Right atrium auricular region (tissue), 2 donors: ENCODE results near the gene CEACAM1. TPM values are rescaled to one million over a fixed set of nuclear protein-coding genes. Genes with fewer than 3 reads are reported as not detected.
"Not testable (repeated sequence)": the region's sequence is repeated elsewhere in the genome, so short reads cannot be mapped to it uniquely, and the experiment has no call there.

ENCODE experiments used
- DNase-seq: peaks from one replicate; pipeline ENCODE4 v3.0.0-alpha.2; 2019; ENCODE audit warnings: low spot score
- H3K27ac ChIP-seq, 2 donors: fragments of 200-600 bp; sonication (generic); 1 replicate in 1 of 2; 2 replicates in 1 of 2; pipeline ENCODE4 v1.5.1; 2016 to 2019
- H3K27me3 ChIP-seq, 2 donors: fragments of 200-600 bp; sonication (generic); one replicate each; pipeline versions ENCODE4 v1.5.1 to v1.6.0; 2017 to 2019
- H3K36me3 ChIP-seq: fragments of 200-600 bp; sonication (generic); one replicate; pipeline ENCODE4 v1.5.1; 2016
- H3K4me1 ChIP-seq, 2 donors: fragments of 200-600 bp; sonication (generic); one replicate each; pipeline versions ENCODE4 v1.5.1 to v1.6.0; 2017 to 2019
- H3K4me3 ChIP-seq, 2 donors: fragments of 200-600 bp; sonication (generic); 1 replicate in 1 of 2; 2 replicates in 1 of 2; pipeline ENCODE4 v1.5.1; 2017 to 2019; ENCODE audit warnings: mild to moderate bottlenecking in 1 of 2, moderate library complexity in 1 of 2
- H3K9me3 ChIP-seq, 2 donors: fragments of 200-600 bp; sonication (generic); one replicate each; pipeline ENCODE4 v1.5.1; 2019
- total RNA-seq, 2 donors: library from RNA; depleted of rRNA; stranded (reverse); fragments of >200 nt; gene quantifications; one replicate each; pipeline ENCODE4 v1.1.0, GENCODE V29; 2016
- TF ChIP-seq, protein P1 (sequence below), 2 donors: fragments of 200-600 bp; sonication (generic); IDR thresholded peaks; one replicate each; pipeline ENCODE4 v1.5.1; 2019; ENCODE audit warnings: antibody characterized with exemption in 2 of 2

The CEACAM1 gene
- total RNA-seq, 2 donors from 2014 or later = 0.78 to 0.94 TPM

GRCh38 chr19:42560731-42561130, 32.5 kb upstream of the CEACAM1 start:
- Histone ChIP-seq H3K36me3 (no peaks in the 10 kb centered on the region), H3K4me1 (peaks cover 0 to 10% of the 10 kb centered on the region in 2 donors), H3K4me3 (no peak overlapping the region), H3K27ac (no peak overlapping the region), H3K9me3 (no peaks in the 10 kb centered on the region), H3K27me3 (no peaks in the 10 kb centered on the region)
- DNase-seq = no peak
- TF ChIP-seq, protein P1, sequence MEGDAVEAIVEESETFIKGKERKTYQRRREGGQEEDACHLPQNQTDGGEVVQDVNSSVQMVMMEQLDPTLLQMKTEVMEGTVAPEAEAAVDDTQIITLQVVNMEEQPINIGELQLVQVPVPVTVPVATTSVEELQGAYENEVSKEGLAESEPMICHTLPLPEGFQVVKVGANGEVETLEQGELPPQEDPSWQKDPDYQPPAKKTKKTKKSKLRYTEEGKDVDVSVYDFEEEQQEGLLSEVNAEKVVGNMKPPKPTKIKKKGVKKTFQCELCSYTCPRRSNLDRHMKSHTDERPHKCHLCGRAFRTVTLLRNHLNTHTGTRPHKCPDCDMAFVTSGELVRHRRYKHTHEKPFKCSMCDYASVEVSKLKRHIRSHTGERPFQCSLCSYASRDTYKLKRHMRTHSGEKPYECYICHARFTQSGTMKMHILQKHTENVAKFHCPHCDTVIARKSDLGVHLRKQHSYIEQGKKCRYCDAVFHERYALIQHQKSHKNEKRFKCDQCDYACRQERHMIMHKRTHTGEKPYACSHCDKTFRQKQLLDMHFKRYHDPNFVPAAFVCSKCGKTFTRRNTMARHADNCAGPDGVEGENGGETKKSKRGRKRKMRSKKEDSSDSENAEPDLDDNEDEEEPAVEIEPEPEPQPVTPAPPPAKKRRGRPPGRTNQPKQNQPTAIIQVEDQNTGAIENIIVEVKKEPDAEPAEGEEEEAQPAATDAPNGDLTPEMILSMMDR (IDR thresholded peaks at IDR 0.05) = no peak

- Histone ChIP-seq H3K36me3 (no peaks in the 10 kb centered on the region), H3K27me3 (no peaks in the 10 kb centered on the region), H3K4me1 (peaks cover 0 to 2% of the 10 kb centered on the region in 2 donors), H3K4me3 (no peak overlapping the region), H3K27ac (no peak overlapping the region), H3K9me3 (no peaks in the 10 kb centered on the region)
- TF ChIP-seq, protein P1 (IDR thresholded peaks at IDR 0.05) = no peak
- DNase-seq = peak; percentile 40
These were observed 30.3 kb upstream of the CEACAM1 start for GRCh38 chr19:42558450-42559150.

GRCh38 chr19:42557386-42557871, 29.1 kb upstream of the CEACAM1 start:
- DNase-seq, H3K9me3 ChIP-seq, H3K36me3 ChIP-seq, H3K27ac ChIP-seq, H3K4me1 ChIP-seq, H3K27me3 ChIP-seq, H3K4me3 ChIP-seq: not testable (repeated sequence)

DNA sequence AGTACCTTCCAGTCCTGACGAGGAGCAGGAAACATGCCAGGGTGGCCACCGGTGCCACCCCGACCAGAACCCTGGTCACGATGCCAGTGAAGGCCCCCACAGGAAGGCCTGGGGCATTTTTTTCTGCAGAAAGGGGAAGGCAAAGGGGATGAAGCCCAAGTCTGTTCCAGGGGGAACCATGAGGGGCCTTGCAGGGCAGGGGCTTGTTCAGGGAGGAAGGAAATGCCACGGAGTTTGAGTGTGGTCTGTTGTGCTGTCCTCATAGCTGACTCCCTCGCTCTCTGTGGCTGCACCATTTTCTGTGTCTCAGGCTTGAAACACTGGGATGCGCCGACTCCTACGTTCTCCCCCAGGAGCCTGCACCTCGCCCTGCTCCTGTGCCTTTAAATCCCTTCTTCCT, 27.5 kb upstream of the CEACAM1 start:
- DNase-seq = peak; percentile 23
- no peaks in the 10 kb centered on the region for H3K36me3 ChIP-seq
- H3K27ac ChIP-seq = no peak overlapping the region
- H3K4me1 ChIP-seq = no peaks in the 10 kb centered on the region
- TF ChIP-seq, protein P1 (IDR thresholded peaks at IDR 0.05) = no peak
- no peaks in the 10 kb centered on the region for H3K9me3 ChIP-seq
- no peak overlapping the region for H3K4me3 ChIP-seq
- H3K27me3 ChIP-seq = no peaks in the 10 kb centered on the region

DNA sequence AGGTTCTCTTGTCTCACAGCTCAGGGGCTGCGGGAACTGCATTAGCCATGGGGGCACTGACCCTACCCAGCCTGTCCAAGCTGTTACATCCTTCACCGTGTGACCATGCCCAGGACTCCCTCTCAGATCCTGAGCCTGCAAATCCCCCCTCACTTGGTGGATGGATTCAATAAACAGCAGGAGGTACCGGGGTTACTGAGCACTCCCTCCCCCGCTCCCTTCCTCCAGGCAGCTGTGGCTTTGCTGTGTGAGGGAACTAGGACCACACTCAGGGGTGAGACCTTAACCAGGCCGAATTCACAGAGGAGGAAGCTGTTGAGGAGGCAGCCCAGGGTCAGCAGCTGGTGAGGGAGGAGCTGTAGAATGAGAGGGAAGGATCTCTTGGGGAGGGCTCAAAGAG, 27.0 kb upstream of the CEACAM1 start:
- Histone ChIP-seq H3K4me3 (no peak overlapping the region), H3K4me1 (no peaks in the 10 kb centered on the region), H3K9me3 (no peaks in the 10 kb centered on the region), H3K27ac (no peak overlapping the region), H3K36me3 (no peaks in the 10 kb centered on the region), H3K27me3 (no peaks in the 10 kb centered on the region)
- peak; percentile 54 for DNase-seq
- TF ChIP-seq, protein P1 (IDR thresholded peaks at IDR 0.05) = no peak

DNA sequence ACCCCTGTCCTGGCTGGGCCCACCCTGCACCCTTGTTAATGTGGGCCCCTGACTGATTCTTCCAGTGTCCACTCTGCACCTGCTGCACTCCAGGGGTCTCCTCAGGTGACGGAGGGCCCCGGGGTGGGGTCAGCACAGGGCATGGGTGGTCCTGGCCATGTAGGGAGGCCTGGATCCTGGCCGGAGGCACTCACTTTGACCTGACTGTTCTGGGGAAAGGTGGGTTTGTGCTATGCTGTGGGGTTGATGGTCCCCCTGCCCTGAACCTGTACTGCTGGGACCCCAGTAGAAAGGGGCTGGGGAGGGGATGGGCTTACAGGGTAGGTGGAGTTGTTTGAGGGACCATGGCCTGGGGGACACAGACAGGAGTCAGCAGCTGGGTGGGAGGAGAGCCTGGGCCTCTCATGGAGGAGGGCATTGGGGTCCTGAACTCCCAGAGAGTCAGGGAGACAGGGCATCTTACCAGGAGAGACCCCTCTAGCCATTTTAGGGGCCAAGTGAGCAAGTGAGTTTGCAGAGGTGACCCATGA, 25.8 kb upstream of the CEACAM1 start:
- no peaks in the 10 kb centered on the region for H3K36me3 ChIP-seq
- H3K27ac ChIP-seq = no peak overlapping the region
- no peaks in the 10 kb centered on the region for H3K9me3 ChIP-seq
- TF ChIP-seq, protein P1 (IDR thresholded peaks at IDR 0.05) = no peak
- no peaks in the 10 kb centered on the region for H3K27me3 ChIP-seq
- DNase-seq = peak; percentile 43
- H3K4me3 ChIP-seq = no peak overlapping the region
- H3K4me1 ChIP-seq = no peaks in the 10 kb centered on the region
